Keratinocyte (primary cell): ENCODE measurements around the gene DSCAM. TPM values are rescaled to one million over a fixed set of nuclear protein-coding genes. Genes with fewer than 3 reads are reported as not detected.

Experiments used
- DNase-seq: peaks from one replicate; pipeline ENCODE4 v3.0.0-alpha.2; 2011; ENCODE audit warnings: low read depth, missing footprints, low spot score
- FAIRE-seq: peaks from 2 replicates; lab custom pipeline; 2011; peaks lifted over from hg19 to GRCh38; lab: Jason Lieb, UNC
- H2AFZ ChIP-seq: 2 replicates; pipeline ENCODE4 v1.6.0; 2012; ENCODE audit warnings: low read length, control low read depth, inconsistent platforms; ENCODE audit not compliant: control insufficient read depth
- H3K27ac ChIP-seq: 2 replicates; pipeline ENCODE4 v1.5.1; 2011; ENCODE audit warnings: low read length; ENCODE audit not compliant: control insufficient read depth, insufficient read depth
- H3K27me3 ChIP-seq: 3 replicates; pipeline ENCODE4 v1.6.0; 2011; ENCODE audit warnings: low read length; ENCODE audit not compliant: control insufficient read depth, insufficient read depth; ENCODE audit errors: extremely low read depth
- H3K36me3 ChIP-seq, 2 experiments: 2 replicates in 1 of 2; 3 replicates in 1 of 2; pipeline ENCODE4 v1.5.1; 2011; ENCODE audit warnings: low read length in 2 of 2, mild to moderate bottlenecking in 1 of 2; ENCODE audit not compliant: control insufficient read depth in 2 of 2, insufficient read depth in 2 of 2; ENCODE audit errors: extremely low read depth in 1 of 2
- H3K4me1 ChIP-seq: 3 replicates; pipeline ENCODE4 v1.5.1; 2011; ENCODE audit warnings: low read length; ENCODE audit not compliant: control insufficient read depth, insufficient read depth; ENCODE audit errors: extremely low read depth
- H3K4me2 ChIP-seq: 3 replicates; pipeline ENCODE4 v1.6.0; 2011; ENCODE audit warnings: low read depth, low read length; ENCODE audit not compliant: control insufficient read depth, insufficient read depth; ENCODE audit errors: extremely low read depth
- H3K4me3 ChIP-seq, 3 experiments: fragments of 200-600 bp in 1 of 3; sonication (generic) in 1 of 3; 2 replicates in 2 of 3; 3 replicates in 1 of 3; pipeline ENCODE4 v1.5.1; 2011 to 2016; ENCODE audit warnings: low read length in 3 of 3, mild to moderate bottlenecking in 3 of 3, control low read depth in 2 of 3, inconsistent platforms in 1 of 3, low read depth in 1 of 3, mixed read lengths in 1 of 3, mixed run types in 1 of 3, moderate library complexity in 1 of 3; ENCODE audit not compliant: control insufficient read depth in 2 of 3, insufficient read depth in 2 of 3; ENCODE audit errors: extremely low read depth in 1 of 3
- H3K79me2 ChIP-seq: 2 replicates; pipeline ENCODE4 v1.6.0; 2012; ENCODE audit warnings: low read length; ENCODE audit not compliant: control insufficient read depth, insufficient read depth
- H3K9ac ChIP-seq: 3 replicates; pipeline ENCODE4 v1.6.0; 2011; ENCODE audit warnings: low read length; ENCODE audit not compliant: control insufficient read depth, insufficient read depth; ENCODE audit errors: extremely low read depth
- H3K9me1 ChIP-seq: 3 replicates; pipeline ENCODE4 v1.6.0; 2011; ENCODE audit warnings: low read length; ENCODE audit not compliant: control insufficient read depth, insufficient read depth; ENCODE audit errors: extremely low read depth
- H3K9me3 ChIP-seq: 2 replicates; pipeline ENCODE4 v1.5.1; 2012; ENCODE audit warnings: low read depth, low read length; ENCODE audit not compliant: control insufficient read depth
- H4K20me1 ChIP-seq: 3 replicates; pipeline ENCODE4 v1.6.0; 2011; ENCODE audit warnings: low read length; ENCODE audit not compliant: control insufficient read depth, insufficient read depth; ENCODE audit errors: extremely low read depth
- EZH2 ChIP-seq: IDR thresholded peaks from one replicate; pipeline ENCODE4 v1.6.1; 2012; ENCODE audit warnings: inconsistent platforms, mild to moderate bottlenecking, low read length, moderate library complexity
- dilution Hi-C: fragments of 300-500 bp; cut with MboI; formaldehyde crosslinking; loops from one replicate; pipeline ENCODE4 v1.7.0; 2020; ENCODE audit warnings: low sequenced_read_pairs; ENCODE audit not compliant: extremely low pct_ligation_motif_present
- polyA plus RNA-seq, 5 experiments: library from polyadenylated mRNA; depleted of rRNA in 3 of 5; stranded (reverse) in 3 of 5; stranded (forward) in 1 of 5; unstranded in 1 of 5; fragments of >200 nt; gene quantifications; 1 replicate in 1 of 5; 2 replicates in 3 of 5; 3 replicates in 1 of 5; pipeline versions ENCODE4 v1.2.1 to v1.2.3, GENCODE V29; 2011 to 2012; ENCODE audit warnings: missing spikeins in 2 of 5, low read depth in 1 of 5, low replicate concordance in 1 of 5
- TF ChIP-seq, protein P1 (sequence below), 3 experiments: IDR thresholded peaks in 1 of 3; conservative IDR thresholded peaks in 1 of 3; optimal IDR thresholded peaks in 1 of 3; 2 replicates in 2 of 3; 3 replicates in 1 of 3; pipeline versions ENCODE3 to v1.5.1; 2011; ENCODE audit warnings: low read length in 3 of 3, mild to moderate bottlenecking in 3 of 3, moderate library complexity in 2 of 3, control low read depth in 1 of 3, inconsistent platforms in 1 of 3; ENCODE audit not compliant: insufficient read depth in 2 of 3; ENCODE audit errors: extremely low read depth in 1 of 3

The DSCAM gene
- polyA plus RNA-seq, 1 donor (not counting 4 experiments of a cell fraction or from before 2014, with no cell fraction given) = 2.1 TPM

DNA sequence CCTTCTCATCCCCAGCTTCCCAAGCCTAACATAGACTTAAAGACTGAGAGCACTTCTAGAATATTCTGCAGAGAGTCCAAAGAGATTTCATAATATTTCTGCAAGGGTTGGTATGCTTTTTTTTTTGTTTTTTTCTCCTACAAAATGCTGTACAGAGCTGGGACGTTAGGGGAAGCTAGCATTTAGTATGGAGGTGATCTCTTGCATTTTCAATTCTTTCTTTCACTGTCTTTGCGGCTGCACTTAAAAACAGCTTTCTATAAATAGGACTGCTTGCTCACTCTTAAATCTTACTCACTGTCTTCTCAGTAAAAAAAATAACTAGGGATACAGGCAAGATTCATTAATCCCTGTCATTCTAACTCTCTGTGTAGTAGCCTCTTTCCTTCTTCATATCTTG is 7.4 kb downstream of the DSCAM start:
- H3K9ac ChIP-seq = no peak overlapping the region
- peaks cover 50% of the 10 kb centered on the region for H3K4me1 ChIP-seq
- H4K20me1 ChIP-seq = no peaks in the 10 kb centered on the region
- no peak for FAIRE-seq
- no peaks in the 10 kb centered on the region for H3K27me3 ChIP-seq
- DNase-seq = no peak
- H3K79me2 ChIP-seq = peaks cover 34% of the 10 kb centered on the region
- no peak overlapping the region for H3K27ac ChIP-seq
- H2AFZ ChIP-seq = no peak overlapping the region
- no peaks in the 10 kb centered on the region for H3K9me3 ChIP-seq
- no peak for TF ChIP-seq EZH2
- TF ChIP-seq, protein P1, sequence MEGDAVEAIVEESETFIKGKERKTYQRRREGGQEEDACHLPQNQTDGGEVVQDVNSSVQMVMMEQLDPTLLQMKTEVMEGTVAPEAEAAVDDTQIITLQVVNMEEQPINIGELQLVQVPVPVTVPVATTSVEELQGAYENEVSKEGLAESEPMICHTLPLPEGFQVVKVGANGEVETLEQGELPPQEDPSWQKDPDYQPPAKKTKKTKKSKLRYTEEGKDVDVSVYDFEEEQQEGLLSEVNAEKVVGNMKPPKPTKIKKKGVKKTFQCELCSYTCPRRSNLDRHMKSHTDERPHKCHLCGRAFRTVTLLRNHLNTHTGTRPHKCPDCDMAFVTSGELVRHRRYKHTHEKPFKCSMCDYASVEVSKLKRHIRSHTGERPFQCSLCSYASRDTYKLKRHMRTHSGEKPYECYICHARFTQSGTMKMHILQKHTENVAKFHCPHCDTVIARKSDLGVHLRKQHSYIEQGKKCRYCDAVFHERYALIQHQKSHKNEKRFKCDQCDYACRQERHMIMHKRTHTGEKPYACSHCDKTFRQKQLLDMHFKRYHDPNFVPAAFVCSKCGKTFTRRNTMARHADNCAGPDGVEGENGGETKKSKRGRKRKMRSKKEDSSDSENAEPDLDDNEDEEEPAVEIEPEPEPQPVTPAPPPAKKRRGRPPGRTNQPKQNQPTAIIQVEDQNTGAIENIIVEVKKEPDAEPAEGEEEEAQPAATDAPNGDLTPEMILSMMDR (optimal IDR thresholded peaks at IDR 0.05 in 1 of 3, IDR thresholded peaks at IDR 0.05 in 1 of 3, conservative IDR thresholded peaks at IDR 0.05 in 1 of 3; ENCODE audit: extremely low read depth in 1 of 3, insufficient read depth in 2 of 3, low read length in 3 of 3) = no peak
- dilution Hi-C loops = no loop called here
- no peaks in the 10 kb centered on the region for H3K9me1 ChIP-seq
- no peak overlapping the region for H3K4me3 ChIP-seq
- H3K4me2 ChIP-seq = no peak overlapping the region
- no peaks in the 10 kb centered on the region for H3K36me3 ChIP-seq

DNA sequence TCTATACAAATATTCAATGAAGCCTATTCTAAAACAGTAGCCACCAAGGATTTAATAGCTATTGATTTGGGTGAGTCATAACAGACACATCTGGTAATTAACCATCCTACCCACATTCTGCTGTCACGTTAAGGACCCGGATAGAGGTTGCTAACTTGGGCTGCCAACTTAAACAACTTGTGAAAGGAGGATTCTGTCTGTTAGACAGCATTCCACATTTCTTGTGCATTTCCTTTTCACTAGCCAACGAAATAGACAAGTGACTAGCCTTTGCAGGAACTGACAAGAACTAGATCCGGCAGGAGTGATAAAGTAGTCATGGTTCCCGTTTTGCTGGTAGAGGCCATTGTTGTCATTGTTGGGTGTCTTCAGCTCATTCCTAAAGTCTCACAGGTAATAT is 9.5 kb downstream of the DSCAM start:
- Histone ChIP-seq H3K4me3 (peak overlapping the region in 1 of 3 experiments; percentile 5), H4K20me1 (no peaks in the 10 kb centered on the region), H3K79me2 (peaks cover 29% of the 10 kb centered on the region), H3K9ac (no peak overlapping the region), H3K9me3 (no peaks in the 10 kb centered on the region), H3K27me3 (no peaks in the 10 kb centered on the region), H3K27ac (peak overlapping the region; percentile 10), H3K9me1 (no peaks in the 10 kb centered on the region), H3K36me3 (no peaks in the 10 kb centered on the region), H3K4me1 (peaks cover 38% of the 10 kb centered on the region), H2AFZ (no peak overlapping the region), H3K4me2 (peak overlapping the region; percentile 42)
- no peak for TF ChIP-seq EZH2
- TF ChIP-seq, protein P1 (optimal IDR thresholded peaks at IDR 0.05 in 1 of 3, IDR thresholded peaks at IDR 0.05 in 1 of 3, conservative IDR thresholded peaks at IDR 0.05 in 1 of 3; ENCODE audit: extremely low read depth in 1 of 3, insufficient read depth in 2 of 3, low read length in 3 of 3) = no peak
- dilution Hi-C loops = no loop called here
- DNase-seq (no peak), FAIRE-seq (peak; percentile 92)
